HepG2 (cell line): Measurements from ENCODE around the gene MFSD6. TPM values are rescaled to one million over a fixed set of nuclear protein-coding genes. Genes with fewer than 3 reads are reported as not detected.

Experiments used
- BRD4 ChIP-seq: sonication (generic); formaldehyde crosslinking; IDR thresholded peaks from 2 replicates; pipeline ENCODE4 v1.4.0; 2020; ENCODE audit warnings: missing genetic modification reagents
- CEBPG ChIP-seq: IDR thresholded peaks from 2 replicates; pipeline ENCODE4 v1.6.1; 2016
- DPF2 ChIP-seq: sonication (generic); formaldehyde crosslinking; IDR thresholded peaks from 2 replicates; pipeline ENCODE4 v1.4.0; 2020; ENCODE audit warnings: mild to moderate bottlenecking, low read depth, missing genetic modification reagents, borderline replicate concordance
- FOXJ3 ChIP-seq: sonication (generic); formaldehyde crosslinking; IDR thresholded peaks from 2 replicates; pipeline ENCODE4 v1.4.0; 2020; ENCODE audit warnings: missing genetic modification reagents, mild to moderate bottlenecking, borderline replicate concordance
- GLMP ChIP-seq: sonication (generic); formaldehyde crosslinking; IDR thresholded peaks from 2 replicates; pipeline ENCODE4 v1.9.0; 2021; ENCODE audit warnings: missing genetic modification reagents, mild to moderate bottlenecking, borderline replicate concordance
- JARID2 ChIP-seq: sonication (generic); formaldehyde crosslinking; IDR thresholded peaks from 2 replicates; pipeline ENCODE4 v1.8.1; 2023; ENCODE audit warnings: missing genetic modification reagents, inconsistent platforms; ENCODE audit not compliant: insufficient replicate concordance
- KLF16 ChIP-seq, 2 experiments: sonication (generic) in 1 of 2; formaldehyde crosslinking in 1 of 2; IDR thresholded peaks; 2 replicates each; pipeline versions ENCODE4 v1.6.1 to v1.8.0; 2016 to 2023; ENCODE audit warnings: missing genetic modification reagents in 2 of 2, missing compliant biosample characterization in 1 of 2
- MIXL1 ChIP-seq: IDR thresholded peaks from 2 replicates; pipeline ENCODE4 v1.6.1; 2016
- MTA1 ChIP-seq: sonication (generic); formaldehyde crosslinking; IDR thresholded peaks from 2 replicates; pipeline ENCODE4 v1.4.0; 2020; ENCODE audit warnings: missing genetic modification reagents, mild to moderate bottlenecking, borderline replicate concordance
- POGK ChIP-seq: sonication (generic); formaldehyde crosslinking; conservative IDR thresholded peaks from 2 replicates; pipeline ENCODE4 v1.8.0; 2022; ENCODE audit warnings: mild to moderate bottlenecking, moderate library complexity, missing genetic modification reagents
- SMAD1 ChIP-seq: sonication (generic); formaldehyde crosslinking; IDR thresholded peaks from 2 replicates; pipeline ENCODE4 v1.4.0; 2020; ENCODE audit warnings: missing genetic modification reagents, low read depth, mild to moderate bottlenecking, borderline replicate concordance
- ZBTB33 ChIP-seq: sonication (generic); formaldehyde crosslinking; IDR thresholded peaks from 2 replicates; pipeline ENCODE4 v1.4.0; 2020; ENCODE audit warnings: missing genetic modification reagents
- ZNF576 ChIP-seq: sonication (generic); formaldehyde crosslinking; IDR thresholded peaks from 2 replicates; pipeline ENCODE4 v1.4.0; 2020; ENCODE audit warnings: mild to moderate bottlenecking, missing genetic modification reagents
- ZNF609 ChIP-seq: sonication (generic); formaldehyde crosslinking; IDR thresholded peaks from 2 replicates; pipeline ENCODE4 v1.4.0; 2020; ENCODE audit warnings: mild to moderate bottlenecking, missing genetic modification reagents, borderline replicate concordance
- ZNF639 ChIP-seq: conservative IDR thresholded peaks from 2 replicates; pipeline ENCODE4 v1.6.1; 2018; ENCODE audit warnings: missing genetic modification reagents
- ZNF709 ChIP-seq: sonication (generic); formaldehyde crosslinking; IDR thresholded peaks from 2 replicates; pipeline ENCODE4 v1.5.0; 2020; ENCODE audit warnings: mild to moderate bottlenecking, missing genetic modification reagents
- polyA plus RNA-seq, 8 experiments: library from polyadenylated mRNA; depleted of rRNA in 3 of 8; stranded (reverse) in 7 of 8; unstranded in 1 of 8; fragments of >200 nt; fragmentation: Illumina TruSeq in 4 of 8; extraction: Trizol in 4 of 8; gene quantifications; 2 replicates each; pipeline versions ENCODE4 v1.2.1 to v1.2.3, GENCODE V29; 2011 to 2016; ENCODE audit warnings: low read depth in 4 of 8, missing spikeins in 1 of 8, mixed read lengths in 1 of 8; ENCODE audit not compliant: insufficient read depth in 1 of 8
- total RNA-seq, 5 experiments: library from RNA; depleted of rRNA; stranded (reverse); fragments of >200 nt; fragmentation: Illumina TruSeq; extraction: Trizol; gene quantifications; 2 replicates each; pipeline ENCODE4 v1.2.3, GENCODE V29; 2016; ENCODE audit warnings: low read depth in 1 of 5

Gene MFSD6
- total and polyA plus RNA-seq, 2 of the 13 experiments (the other 11 are each of a cell fraction or from before 2014, with no cell fraction given) = 0.92 to 1.4 TPM

- peak; percentile 75; the same call in 1 of the 2 replicates for TF ChIP-seq ZNF609 (CRISPR knock-in tag)
- peak; percentile 98 for TF ChIP-seq ZNF639 (CRISPR knock-in tag)
- TF ChIP-seq BRD4 = peak; percentile 92; the same call in 1 of the 2 replicates
- peak; percentile 99 for TF ChIP-seq ZNF709 (CRISPR knock-in tag)
- TF ChIP-seq DPF2 = no peak
- peak; percentile 43; the same call in 1 of the 2 replicates for TF ChIP-seq FOXJ3
- peak; percentile 95; the same call in 1 of the 2 replicates for TF ChIP-seq SMAD1
- no peak for TF ChIP-seq JARID2 (CRISPR knock-in tag)
- peak in 1 of 2 experiments; percentile 93; a peak in 2 of 4 replicates for TF ChIP-seq KLF16 (CRISPR knock-in tag; IDR thresholded peaks at IDR 0.05)
- peak; percentile 21; the same call in 1 of the 2 replicates for TF ChIP-seq ZBTB33 (CRISPR knock-in tag)
- peak; percentile 96 for TF ChIP-seq POGK (CRISPR knock-in tag)
- TF ChIP-seq CEBPG (CRISPR knock-in tag) = peak; percentile 43
- TF ChIP-seq ZNF576 (CRISPR knock-in tag) = peak; percentile 70; the same call in 1 of the 2 replicates
- peak; percentile 95; the same call in 1 of the 2 replicates for TF ChIP-seq MTA1
- no peak for TF ChIP-seq GLMP (CRISPR knock-in tag)
- peak; percentile 12; the same call in 1 of the 2 replicates for TF ChIP-seq MIXL1
These were observed 126.4 kb downstream of the MFSD6 start, which contains the start of gene NEMP2 (continued) for GRCh38 chr2:190534310-190535120.
